NCI-H345 (cell line): ENCODE data around the gene CABP2.
A peak's percentile ranks its signal among the peaks of the same experiment; 100 is the strongest.
"Not testable (repeated sequence)": the region's sequence is repeated elsewhere in the genome, so short reads cannot be mapped to it uniquely, and the experiment has no call there.

Source experiments
- DNase-seq: peaks from one replicate; lab custom pipeline; 2025; lab: John Stamatoyannopoulos, UW

Gene CABP2

DNA sequence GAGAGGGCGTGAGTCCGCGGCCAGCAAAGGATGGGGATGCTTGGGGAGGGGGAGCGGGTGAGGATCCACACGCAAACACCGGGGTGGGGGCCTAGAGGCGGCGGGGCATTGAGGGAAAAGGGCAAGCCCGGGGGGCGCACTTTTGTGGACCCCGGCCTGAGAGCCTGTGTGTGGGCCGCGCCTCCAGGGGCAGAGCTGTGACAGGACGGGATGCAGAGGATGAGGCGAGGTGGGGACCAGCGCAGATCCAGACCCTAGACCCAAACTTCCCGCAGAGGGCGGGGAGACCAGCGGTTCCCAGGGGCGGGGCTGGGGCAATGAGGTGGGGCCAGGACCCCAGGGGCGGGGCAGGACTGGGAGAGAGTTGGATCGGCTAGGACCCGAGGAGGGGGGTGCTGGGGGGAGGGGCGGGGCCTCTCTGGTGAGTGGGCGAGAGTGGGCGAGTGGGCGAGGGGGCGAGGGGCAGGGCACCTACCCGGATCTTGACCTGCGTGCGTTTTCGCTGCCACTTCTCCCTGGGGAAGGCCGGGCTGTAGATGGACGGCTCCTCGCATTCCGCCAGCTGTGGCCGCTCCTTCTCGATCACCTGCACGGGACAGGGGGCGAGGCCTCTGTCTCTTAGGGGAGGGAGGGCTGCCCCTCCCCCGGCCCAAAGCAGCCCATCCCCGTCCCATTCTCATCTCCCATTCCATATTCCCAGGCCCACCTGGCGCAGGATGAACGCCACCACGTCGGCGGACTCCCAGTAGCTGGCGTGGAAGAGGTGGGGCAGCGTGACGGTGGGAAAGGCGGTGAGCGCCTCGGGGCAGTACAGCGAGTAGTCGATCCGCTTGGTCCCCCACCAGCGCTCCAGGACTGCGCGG lies 28.6 kb downstream of the CABP2 start:
- no peak for DNase-seq

- DNase-seq, result no peak
Observed at GRCh38 chr11:67493548-67494370, 29.5 kb downstream of the CABP2 start.

GRCh38 chr11:67492801-67493547 lies 30.3 kb downstream of the CABP2 start:
- no peak for DNase-seq

DNA sequence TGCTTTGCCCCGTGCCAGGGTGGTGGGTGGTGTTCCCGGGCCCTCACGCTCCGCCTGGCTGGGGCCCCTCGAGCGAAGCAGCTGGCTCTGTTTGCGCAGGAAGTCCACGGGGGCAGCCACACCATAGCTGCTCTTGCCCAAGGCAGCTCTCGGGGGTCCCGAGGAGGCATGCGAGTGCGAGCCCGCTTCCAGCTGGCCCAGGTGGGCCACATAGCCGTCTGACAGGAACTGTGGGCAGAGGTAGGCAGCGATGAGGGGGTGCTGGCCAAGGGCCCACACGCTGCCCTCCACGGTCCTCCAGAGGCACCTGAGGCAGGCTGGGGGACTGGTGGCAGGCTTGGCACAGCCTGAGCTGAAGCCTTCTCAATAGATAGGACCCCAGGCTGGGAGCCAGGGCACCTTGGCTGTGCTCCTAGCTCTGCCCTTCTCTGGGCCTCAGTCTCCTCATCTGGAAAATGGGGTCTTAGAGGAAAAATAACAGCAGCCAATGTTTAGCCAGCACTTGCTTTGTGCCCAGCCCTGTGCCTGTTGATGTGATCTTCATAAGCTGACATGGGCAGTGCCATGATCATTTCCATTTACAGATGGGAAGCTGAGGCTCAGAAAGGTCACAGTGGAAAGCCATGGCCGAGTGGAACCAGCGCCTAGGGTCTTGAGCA lies 31.0 kb downstream of the CABP2 start:
- no peak for DNase-seq

DNA sequence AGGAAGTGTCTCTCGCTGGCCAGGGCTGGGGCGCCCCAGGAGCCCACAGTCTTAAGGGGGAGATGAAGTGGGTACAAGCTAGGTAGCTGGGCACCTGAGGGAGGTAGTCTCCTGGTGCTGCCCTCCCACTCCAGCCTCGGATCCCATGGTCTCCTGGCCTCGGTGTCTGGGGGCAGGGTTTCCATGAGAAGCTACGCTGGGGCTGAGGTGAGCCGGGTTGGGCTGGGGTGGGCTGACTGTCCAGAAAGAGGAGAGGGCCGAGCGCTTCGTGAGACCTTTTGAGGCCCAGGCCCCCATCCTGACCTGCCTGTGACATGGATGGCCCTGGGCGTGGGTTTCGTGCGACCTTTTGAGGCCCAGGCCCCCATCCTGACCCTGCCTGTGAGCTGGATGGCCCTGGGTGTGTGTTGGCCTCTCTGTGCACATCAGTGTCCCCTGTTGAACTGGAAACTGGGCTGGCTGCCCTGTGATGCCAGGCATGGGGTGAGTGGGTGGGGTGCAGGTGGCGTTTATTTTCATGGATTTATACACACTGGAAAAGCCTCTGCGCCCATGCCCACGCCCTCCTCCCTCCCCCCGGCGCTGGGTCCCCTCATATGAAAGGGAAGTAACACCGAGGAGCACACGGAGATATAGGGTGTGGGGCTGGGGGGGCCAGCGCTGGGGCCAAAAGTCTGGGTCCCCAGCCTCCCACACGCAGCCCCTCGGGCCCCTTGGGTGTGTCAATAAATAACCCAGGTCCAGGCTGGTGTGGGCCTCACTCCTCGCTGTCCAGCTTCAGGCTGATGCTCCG lies 31.8 kb downstream of the CABP2 start:
- no peak for DNase-seq

- DNase-seq, result peak; percentile 15
Observed at GRCh38 chr11:67490727-67491065, 32.5 kb downstream of the CABP2 start.

GRCh38 chr11:67489885-67490726 lies 33.1 kb downstream of the CABP2 start:
- DNase-seq, result no peak

- DNase-seq, result no peak
Observed at GRCh38 chr11:67489203-67489884, 33.9 kb downstream of the CABP2 start.

DNA sequence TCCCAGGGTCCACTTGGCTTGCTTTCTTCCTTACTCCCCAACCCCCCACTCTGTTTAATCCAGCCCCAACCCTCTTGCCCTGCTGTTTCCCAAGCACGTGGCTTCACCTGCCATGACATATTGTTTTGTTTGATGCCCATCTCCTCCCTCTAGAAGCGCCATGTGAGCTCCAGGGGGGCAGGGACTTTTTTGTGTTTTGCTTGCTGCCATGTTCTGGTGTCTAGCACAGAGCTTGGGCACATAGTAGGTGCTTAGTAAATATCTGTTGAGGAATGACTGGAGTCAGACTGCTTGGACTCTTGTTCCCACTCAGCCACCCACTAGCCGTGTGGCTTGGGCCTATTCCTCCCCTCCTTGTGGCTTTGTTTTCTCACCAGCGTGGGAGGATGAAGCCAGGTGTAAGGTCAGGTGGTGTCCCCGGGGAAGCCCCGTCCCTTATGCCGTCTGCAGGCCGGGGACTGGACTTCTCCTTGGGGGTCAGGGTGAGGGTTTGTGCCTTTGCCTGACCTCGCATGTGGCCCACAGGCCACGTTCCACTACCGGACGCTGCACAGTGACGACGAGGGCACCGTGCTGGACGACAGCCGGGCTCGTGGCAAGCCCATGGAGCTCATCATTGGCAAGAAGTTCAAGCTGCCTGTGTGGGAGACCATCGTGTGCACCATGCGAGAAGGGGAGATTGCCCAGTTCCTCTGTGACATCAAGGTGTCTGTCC lies 36.6 kb downstream of the CABP2 start:
- no peak for DNase-seq

DNA sequence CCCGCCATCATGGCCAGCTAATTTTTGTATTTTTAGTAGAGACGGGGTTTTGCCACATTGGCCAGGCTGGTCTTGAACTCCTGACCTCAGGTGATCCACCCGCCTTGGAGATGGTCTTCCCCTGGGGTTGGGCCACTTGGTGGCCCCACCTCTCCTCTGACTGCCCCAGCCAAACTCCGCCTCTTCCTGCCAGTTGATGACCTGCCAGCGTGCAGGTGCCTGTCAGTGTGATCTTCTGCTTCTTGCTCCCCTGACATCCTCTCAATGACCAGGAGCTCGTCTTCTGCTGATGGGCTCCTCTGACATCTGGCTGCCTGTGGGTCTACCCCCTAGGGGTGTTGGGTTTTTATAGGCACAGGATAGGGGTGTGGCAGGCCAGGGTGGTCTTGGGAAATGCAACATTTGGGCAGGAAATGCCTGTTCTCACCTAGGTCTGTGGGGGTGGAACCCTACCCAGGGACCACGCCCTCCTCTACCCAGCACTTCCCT lies 37.3 kb downstream of the CABP2 start:
- DNase-seq, result not testable (repeated sequence)

GRCh38 chr11:67484847-67485311 lies 38.4 kb downstream of the CABP2 start:
- no peak for DNase-seq

- no peak for DNase-seq
Observed at GRCh38 chr11:67483831-67484665, 39.2 kb downstream of the CABP2 start.

- peak; percentile 99 for DNase-seq
Observed at GRCh38 chr11:67482827-67483798, 40.1 kb downstream of the CABP2 start, which contains the start of gene AIP. AIP (plus strand) TSS chr11:67483026; CDS start chr11:67483159, 133 bp downstream.

- no peak for DNase-seq
Observed at GRCh38 chr11:67482275-67482826, 40.9 kb downstream of the CABP2 start.

DNA sequence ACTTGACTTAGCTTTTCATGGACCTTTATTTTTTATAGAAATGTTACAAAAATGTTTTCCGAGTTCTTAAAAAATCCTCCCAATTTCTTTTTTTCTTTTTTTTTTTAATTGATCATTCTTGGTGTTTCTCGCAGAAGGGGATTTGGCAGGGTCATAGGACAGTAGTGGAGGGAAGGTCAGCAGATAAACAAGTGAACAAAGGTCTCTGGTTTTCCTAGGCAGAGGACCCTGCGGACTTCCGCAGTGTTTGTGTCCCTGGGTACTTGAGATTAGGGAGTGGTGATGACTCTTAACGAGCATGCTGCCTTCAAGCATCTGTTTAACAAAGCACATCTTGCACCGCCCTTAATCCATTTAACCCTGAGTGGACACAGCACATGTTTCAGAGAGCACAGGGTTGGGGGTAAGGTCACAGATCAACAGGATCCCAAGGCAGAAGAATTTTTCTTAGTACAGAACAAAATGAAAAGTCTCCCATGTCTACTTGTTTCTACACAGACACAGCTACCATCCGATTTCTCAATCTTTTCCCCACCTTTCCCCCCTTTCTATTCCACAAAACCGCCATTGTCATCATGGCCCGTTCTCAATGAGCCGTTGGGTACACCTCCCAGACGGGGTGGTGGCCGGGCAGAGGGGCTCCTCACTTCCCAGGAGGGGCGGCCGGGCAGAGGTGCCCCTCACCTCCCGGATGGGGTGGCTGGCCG lies 45.7 kb downstream of the CABP2 start:
- not testable (repeated sequence) for DNase-seq
